Heart right ventricle (tissue), 16 donors: Measurements from ENCODE around the gene MUC22. TPM values are rescaled to one million over a fixed set of nuclear protein-coding genes. Genes with fewer than 3 reads are reported as not detected.

Experiments
- ATAC-seq, 8 donors: fragments of 200-7000 bp; cut with Tn5 transposase; one replicate each; pipeline ENCODE4 v1.9.1; 2020; ENCODE audit warnings: mild to moderate bottlenecking in 8 of 8, moderate library complexity in 8 of 8, moderate number of reproducible peaks in 1 of 8
- DNase-seq, 2 donors: peaks; one replicate each; pipeline ENCODE4 v3.0.0-alpha.2; 2020
- H3K27ac ChIP-seq, 10 donors: fragments of 200-600 bp; sonication (generic) in 2 of 10; one replicate each; pipeline versions ENCODE4 v1.5.0 to v1.8.0; 2020 to 2022; ENCODE audit warnings: mild to moderate bottlenecking in 3 of 10
- H3K27me3 ChIP-seq, 7 donors: fragments of 200-600 bp; one replicate each; pipeline ENCODE4 v1.8.0; 2021 to 2022; ENCODE audit warnings: mild to moderate bottlenecking in 2 of 7
- H3K36me3 ChIP-seq, 9 donors: fragments of 200-600 bp; sonication (generic) in 1 of 9; one replicate each; pipeline versions ENCODE4 v1.5.0 to v1.8.0; 2020 to 2022; ENCODE audit warnings: mild to moderate bottlenecking in 2 of 9
- H3K4me1 ChIP-seq, 9 donors: fragments of 200-600 bp; sonication (generic) in 1 of 9; one replicate each; pipeline versions ENCODE4 v1.5.0 to v1.8.0; 2020 to 2022; ENCODE audit warnings: mild to moderate bottlenecking in 4 of 9
- H3K4me3 ChIP-seq, 10 donors: fragments of 200-600 bp; sonication (generic) in 2 of 10; one replicate each; pipeline versions ENCODE4 v1.5.0 to v1.8.0; 2020 to 2022; ENCODE audit warnings: mild to moderate bottlenecking in 7 of 10, moderate library complexity in 2 of 10
- H3K9me3 ChIP-seq, 11 donors: fragments of 200-600 bp in 10 of 11; sonication (generic) in 2 of 11; one replicate each; pipeline versions ENCODE4 v1.5.0 to v1.8.0; 2013 to 2022; ENCODE audit warnings: mild to moderate bottlenecking in 2 of 11, control low read depth in 1 of 11, moderate library complexity in 1 of 11
- WGBS, 2 donors: extraction: QIAGEN DNeasy Blood & Tissue Kit; methylation state at CpG; one replicate each; pipeline ENCODE4 v1.1.7; 2013; ENCODE audit warnings: inconsistent platforms in 1 of 2; 5-methylcytosine and 5-hydroxymethylcytosine counted together
- intact Hi-C, 10 donors: fragments of 100-400 bp; cut with DNase I; formaldehyde crosslinking; loops; one replicate each; pipeline versions ENCODE4 v1.11.1 to v1.14.2; 2022
- polyA plus RNA-seq, 2 donors: library from polyadenylated mRNA; stranded (reverse); fragments of 200-250 nt; gene quantifications; one replicate each; pipeline ENCODE4 v1.2.3, GENCODE V29; 2013
- total RNA-seq, 10 donors: library from RNA; stranded (reverse); fragmentation: NEBNext Ultra II Directional in 3 of 10; extraction: Animal tissue kit (Norgen Biotek cat#: 25700) in 3 of 10; gene quantifications; one replicate each; pipeline versions ENCODE4 v1.2.1 to v1.2.4, GENCODE V29; 2021 to 2023
- TF ChIP-seq, protein P1 (sequence below), 9 donors: fragments of 200-600 bp; sonication (generic) in 2 of 9; IDR thresholded peaks; one replicate each; pipeline versions ENCODE4 v1.5.0 to v1.8.0; 2021 to 2022; ENCODE audit warnings: antibody characterized with exemption in 9 of 9, mild to moderate bottlenecking in 5 of 9, moderate library complexity in 1 of 9
- donor health status: Arrhythmogenic right ventricular cardiomyopathy.
- donor health status: ischemic (EF 13 %, LVEDD 7.1; RV severe dilation, severe dysfunction).
- donor health status: healthy with polysubstance abuse.
- donor health status: DM: no; HTN: yes; CAD: no.
- donor health status: DM: no; HTN: no; CAD: no.
- donor health status: ischemic (EF 25% LVEDD 6.9; RV normal size, moderate dysfunction).
- donor health status: ischemic (EF 25% LVEDD 5.7; RV mildly dilated, moderate dysfunction).
- donor health status: healthy.
- donor health status: DM: yes; HTN: yes; CAD: no.
- donor health status: Ischemic cardiomyopathy.
- donor health status: ischemic (EF 35%, LVEDD 5.7; RV mildly dilated, moderate dysfunction).
- donor health status: nonischemic (EF 11% LVEDD 7.7; RV severe dilation, severe dysfunction).
- donor health status: DM: yes; HTN: yes; CAD: no.
- donor health status: PGD.
- donor health status: ischemic (EF 29% LVEDD 5.4; RV normal size, mild dysfunction).
- donor health status: nonischemic (EF 23%, LVEDD 6.1; RV moderate dilation, normal function).

Gene MUC22
- total and polyA plus RNA-seq, 12 donors: under 0.01 to 0.64 (median 0.24) TPM

DNA sequence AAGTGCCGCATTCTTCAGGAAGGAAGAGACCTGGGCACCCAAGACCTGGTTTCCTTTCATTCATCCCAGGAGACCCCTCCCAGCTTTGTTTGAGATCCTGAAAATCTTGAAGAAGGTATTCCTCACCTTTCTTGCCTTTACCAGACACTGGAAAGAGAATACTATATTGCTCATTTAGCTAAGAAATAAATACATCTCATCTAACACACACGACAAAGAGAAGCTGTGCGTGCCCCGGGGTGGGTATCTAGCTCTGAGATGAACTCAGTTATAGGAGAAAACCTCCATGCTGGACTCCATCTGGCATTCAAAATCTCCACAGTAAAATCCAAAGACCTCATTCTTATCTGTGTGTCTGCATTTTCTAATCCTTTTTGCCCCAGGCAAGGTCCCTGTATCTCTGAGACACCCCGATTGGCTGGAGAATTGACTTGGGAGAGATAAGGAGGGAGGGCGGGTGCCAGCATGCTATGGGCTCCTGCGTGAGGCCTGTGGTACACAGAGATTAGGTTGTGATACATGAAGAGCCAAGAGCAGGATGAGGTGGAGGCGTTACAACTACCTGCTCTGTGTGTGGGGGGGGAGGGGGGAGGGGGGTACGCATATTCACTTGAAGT is 22.0 kb upstream of the MUC22 start:
- WGBS, 2 donors: 63 to 64% methylated on average over 9 of the region's 9 CpGs
- TF ChIP-seq, protein P1, sequence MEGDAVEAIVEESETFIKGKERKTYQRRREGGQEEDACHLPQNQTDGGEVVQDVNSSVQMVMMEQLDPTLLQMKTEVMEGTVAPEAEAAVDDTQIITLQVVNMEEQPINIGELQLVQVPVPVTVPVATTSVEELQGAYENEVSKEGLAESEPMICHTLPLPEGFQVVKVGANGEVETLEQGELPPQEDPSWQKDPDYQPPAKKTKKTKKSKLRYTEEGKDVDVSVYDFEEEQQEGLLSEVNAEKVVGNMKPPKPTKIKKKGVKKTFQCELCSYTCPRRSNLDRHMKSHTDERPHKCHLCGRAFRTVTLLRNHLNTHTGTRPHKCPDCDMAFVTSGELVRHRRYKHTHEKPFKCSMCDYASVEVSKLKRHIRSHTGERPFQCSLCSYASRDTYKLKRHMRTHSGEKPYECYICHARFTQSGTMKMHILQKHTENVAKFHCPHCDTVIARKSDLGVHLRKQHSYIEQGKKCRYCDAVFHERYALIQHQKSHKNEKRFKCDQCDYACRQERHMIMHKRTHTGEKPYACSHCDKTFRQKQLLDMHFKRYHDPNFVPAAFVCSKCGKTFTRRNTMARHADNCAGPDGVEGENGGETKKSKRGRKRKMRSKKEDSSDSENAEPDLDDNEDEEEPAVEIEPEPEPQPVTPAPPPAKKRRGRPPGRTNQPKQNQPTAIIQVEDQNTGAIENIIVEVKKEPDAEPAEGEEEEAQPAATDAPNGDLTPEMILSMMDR (IDR thresholded peaks at IDR 0.05): no peak
- DNase-seq (no peak), ATAC-seq (no peak)
- intact Hi-C loops: no loop called here
- Histone ChIP-seq H3K27ac (no peak overlapping the region), H3K27me3 (peaks cover 0 to 1% (median 0%) of the 10 kb centered on the region in 7 donors), H3K4me3 (no peak overlapping the region), H3K36me3 (no peaks in the 10 kb centered on the region), H3K9me3 (no peaks in the 10 kb centered on the region), H3K4me1 (no peaks in the 10 kb centered on the region)

DNA sequence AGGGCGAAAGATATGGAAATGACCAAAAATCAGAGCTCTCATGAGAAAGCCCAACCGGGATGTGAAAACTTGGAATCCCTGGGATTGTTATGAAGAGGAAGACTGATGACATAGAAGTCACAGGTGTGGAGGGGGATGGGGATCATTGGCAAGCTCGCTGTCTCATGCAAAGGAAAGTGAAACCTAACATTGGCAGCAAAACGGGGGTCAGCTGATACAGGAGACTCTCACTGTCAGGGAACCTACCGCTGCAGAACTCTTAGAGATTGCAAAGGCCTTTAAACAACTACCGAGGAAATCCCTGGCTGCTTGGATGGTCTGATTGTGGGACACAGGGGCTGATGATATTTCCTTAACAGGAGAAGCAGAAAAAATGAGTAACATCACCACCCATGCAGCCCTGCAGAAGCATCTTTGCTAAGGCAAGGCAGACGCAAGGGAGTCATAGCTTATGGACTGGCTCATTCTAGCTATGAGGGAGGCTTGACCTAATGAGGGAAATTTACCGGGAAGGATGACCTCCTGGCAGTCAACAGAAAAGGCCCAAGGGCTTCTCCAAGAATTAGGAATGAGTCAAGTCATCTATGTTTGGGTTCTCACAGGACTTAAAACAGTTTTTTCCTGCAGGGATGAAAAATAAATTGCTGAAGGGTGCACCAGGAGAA is 19.7 kb upstream of the MUC22 start:
- no peaks in the 10 kb centered on the region for H3K9me3 ChIP-seq
- H3K4me1 ChIP-seq: no peaks in the 10 kb centered on the region
- no peak overlapping the region for H3K27ac ChIP-seq
- H3K4me3 ChIP-seq: no peak overlapping the region
- DNase-seq: no peak
- 67 to 69% methylated on average over 8 of the region's 8 CpGs for WGBS, 2 donors
- intact Hi-C loops: no loop called here
- no peak for ATAC-seq
- TF ChIP-seq, protein P1 (IDR thresholded peaks at IDR 0.05): no peak
- H3K36me3 ChIP-seq: no peaks in the 10 kb centered on the region
- H3K27me3 ChIP-seq: no peaks in the 10 kb centered on the region

DNA sequence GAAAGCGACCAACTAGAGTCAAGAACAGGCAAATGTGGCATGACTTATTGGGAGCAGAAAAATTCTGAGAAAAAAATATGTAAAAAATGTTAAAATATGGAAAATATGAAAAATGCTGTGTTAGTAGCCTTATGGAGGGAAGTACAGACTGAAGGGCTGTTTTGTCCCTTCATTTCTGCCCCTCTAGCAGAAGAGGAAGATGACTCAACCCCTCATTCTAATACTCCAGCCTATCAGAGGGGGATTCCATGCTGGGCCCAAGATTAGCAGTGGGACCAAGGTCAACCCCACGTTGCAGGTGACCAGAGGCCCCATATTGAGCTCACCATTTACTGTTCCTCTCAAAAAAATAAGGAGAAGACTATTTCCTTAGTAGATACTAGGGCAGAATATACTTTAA is 18.4 kb upstream of the MUC22 start:
- WGBS, 2 donors: 77 to 83% methylated on average over 2 of the region's 2 CpGs
- no peaks in the 10 kb centered on the region for H3K4me1 ChIP-seq
- H3K36me3 ChIP-seq: no peaks in the 10 kb centered on the region
- no peaks in the 10 kb centered on the region for H3K9me3 ChIP-seq
- H3K27me3 ChIP-seq: no peaks in the 10 kb centered on the region
- no peak overlapping the region for H3K27ac ChIP-seq
- ATAC-seq: no peak
- TF ChIP-seq, protein P1 (IDR thresholded peaks at IDR 0.05): no peak
- DNase-seq: no peak
- no peak overlapping the region for H3K4me3 ChIP-seq
- intact Hi-C loops: no loop called here

DNA sequence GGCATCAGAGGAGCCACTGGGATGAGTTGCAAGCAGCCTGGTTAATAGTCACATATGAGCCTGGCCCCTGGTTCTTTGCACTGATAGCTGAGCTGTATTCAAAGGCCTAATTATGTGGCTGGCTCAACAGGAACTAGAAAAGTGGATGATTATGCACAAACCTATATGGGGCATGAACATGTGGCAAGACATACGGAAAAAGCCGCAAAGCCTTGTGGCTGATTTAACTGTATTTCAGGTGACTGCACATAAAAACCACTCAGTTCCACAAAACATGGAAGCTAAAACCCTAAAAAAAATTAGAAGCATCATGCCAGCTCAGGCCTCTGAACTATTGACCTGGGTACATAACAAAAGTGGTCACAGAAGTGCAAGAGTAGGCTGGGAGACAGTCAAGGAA is 13.0 kb upstream of the MUC22 start:
- Histone ChIP-seq H3K9me3 (no peaks in the 10 kb centered on the region), H3K27ac (no peak overlapping the region), H3K4me3 (no peak overlapping the region), H3K27me3 (no peaks in the 10 kb centered on the region), H3K36me3 (no peaks in the 10 kb centered on the region), H3K4me1 (no peaks in the 10 kb centered on the region)
- DNase-seq (no peak), ATAC-seq (no peak)
- intact Hi-C loops: no loop called here
- WGBS, 2 donors: 95 to 100% methylated on average over 2 of the region's 2 CpGs
- TF ChIP-seq, protein P1 (IDR thresholded peaks at IDR 0.05): no peak
